Heart left ventricle (tissue), 16 donors: ENCODE measurements around the gene ARHGAP19. TPM values are rescaled to one million over a fixed set of nuclear protein-coding genes. Genes with fewer than 3 reads are reported as not detected.
A peak's percentile ranks its signal among the peaks of the same experiment; 100 is the strongest.

ENCODE experiments used
- ATAC-seq, 4 donors: fragments of 200-7000 bp; cut with Tn5 transposase; one replicate each; pipeline ENCODE4 v1.9.1; 2020 to 2022; ENCODE audit warnings: moderate library complexity in 4 of 4, mild to moderate bottlenecking in 3 of 4, moderate number of reproducible peaks in 1 of 4
- DNase-seq, 5 donors: peaks; one replicate each; pipeline ENCODE4 v3.0.0-alpha.2; 2020
- H3K27ac ChIP-seq, 12 donors: fragments of 200-600 bp; sonication (generic) in 4 of 12; one replicate each; pipeline versions ENCODE4 v1.5.0 to v1.8.0; 2016 to 2022; ENCODE audit warnings: mild to moderate bottlenecking in 2 of 12
- H3K27me3 ChIP-seq, 9 donors: fragments of 200-600 bp; sonication (generic) in 2 of 9; one replicate each; pipeline versions ENCODE4 v1.5.1 to v1.8.0; 2016 to 2022; ENCODE audit warnings: mild to moderate bottlenecking in 3 of 9
- H3K36me3 ChIP-seq, 9 donors: fragments of 200-600 bp; sonication (generic) in 2 of 9; one replicate each; pipeline versions ENCODE4 v1.5.0 to v1.8.0; 2018 to 2022; ENCODE audit warnings: mild to moderate bottlenecking in 2 of 9
- H3K4me1 ChIP-seq, 12 donors: fragments of 200-600 bp; sonication (generic) in 4 of 12; one replicate each; pipeline versions ENCODE4 v1.5.0 to v1.8.0; 2016 to 2022; ENCODE audit warnings: mild to moderate bottlenecking in 3 of 12
- H3K4me3 ChIP-seq, 12 donors: fragments of 200-600 bp; sonication (generic) in 4 of 12; one replicate each; pipeline versions ENCODE4 v1.5.0 to v1.8.0; 2017 to 2022; ENCODE audit warnings: mild to moderate bottlenecking in 9 of 12, moderate library complexity in 4 of 12
- H3K9me3 ChIP-seq, 12 donors: fragments of 200-600 bp; sonication (generic) in 4 of 12; one replicate each; pipeline versions ENCODE4 v1.5.0 to v1.8.0; 2016 to 2022; ENCODE audit warnings: mild to moderate bottlenecking in 1 of 12
- POLR2A ChIP-seq, 2 donors: fragments of 450-650 bp; IDR thresholded peaks; one replicate each; pipeline ENCODE4 v1.6.1; 2017; ENCODE audit warnings: antibody characterized with exemption in 2 of 2, mild to moderate bottlenecking in 2 of 2, moderate library complexity in 2 of 2
- WGBS, 4 donors: extraction: QIAGEN DNeasy Blood & Tissue Kit in 2 of 4; methylation state at CpG; one replicate each; pipeline versions ENCODE4 v1.1.5 to v1.1.7; 2013 to 2018; 5-methylcytosine and 5-hydroxymethylcytosine counted together
- intact Hi-C, 10 donors: fragments of 100-400 bp; cut with DNase I; formaldehyde crosslinking; loops; one replicate each; pipeline versions ENCODE4 v1.11.1 to v1.14.2; 2022
- polyA plus RNA-seq, 2 donors: library from polyadenylated mRNA; stranded (reverse); fragments of 200-250 nt; gene quantifications; one replicate each; pipeline ENCODE4 v1.2.3, GENCODE V29; 2013
- total RNA-seq, 9 donors: library from RNA; depleted of rRNA in 2 of 9; stranded (reverse); fragments of >200 nt in 2 of 9; fragmentation: NEBNext Ultra II Directional in 3 of 9; extraction: Animal tissue kit (Norgen Biotek cat#: 25700) in 3 of 9; gene quantifications; one replicate each; pipeline versions ENCODE4 v1.1.0 to v1.2.4, GENCODE V29; 2016 to 2023
- TF ChIP-seq, protein P1 (sequence below), 12 donors: fragments of 200-600 bp; sonication (generic) in 4 of 12; IDR thresholded peaks; one replicate each; pipeline versions ENCODE4 v1.5.0 to v1.8.0; 2018 to 2022; ENCODE audit warnings: antibody characterized with exemption in 12 of 12, mild to moderate bottlenecking in 5 of 12
- donor health status: ischemic (EF 13 %, LVEDD 7.1; RV severe dilation, severe dysfunction).
- donor health status: healthy with polysubstance abuse.
- donor health status: DM: no; HTN: yes; CAD: no.
- donor health status: DM: no; HTN: no; CAD: no.
- donor health status: ischemic (EF 25% LVEDD 6.9; RV normal size, moderate dysfunction).
- donor health status: ischemic (EF 25% LVEDD 5.7; RV mildly dilated, moderate dysfunction).
- donor health status: healthy.
- donor health status: DM: yes; HTN: yes; CAD: no.
- donor health status: ischemic (EF 35%, LVEDD 5.7; RV mildly dilated, moderate dysfunction).
- donor health status: nonischemic (EF 11% LVEDD 7.7; RV severe dilation, severe dysfunction).
- donor health status: DM: yes; HTN: yes; CAD: no.
- donor health status: PGD.
- donor health status: ischemic (EF 29% LVEDD 5.4; RV normal size, mild dysfunction).
- donor health status: nonischemic (EF 23%, LVEDD 6.1; RV moderate dilation, normal function).

The ARHGAP19 gene
- total and polyA plus RNA-seq, 11 donors = 1.1 to 7.4 (median 4.0) TPM

DNA sequence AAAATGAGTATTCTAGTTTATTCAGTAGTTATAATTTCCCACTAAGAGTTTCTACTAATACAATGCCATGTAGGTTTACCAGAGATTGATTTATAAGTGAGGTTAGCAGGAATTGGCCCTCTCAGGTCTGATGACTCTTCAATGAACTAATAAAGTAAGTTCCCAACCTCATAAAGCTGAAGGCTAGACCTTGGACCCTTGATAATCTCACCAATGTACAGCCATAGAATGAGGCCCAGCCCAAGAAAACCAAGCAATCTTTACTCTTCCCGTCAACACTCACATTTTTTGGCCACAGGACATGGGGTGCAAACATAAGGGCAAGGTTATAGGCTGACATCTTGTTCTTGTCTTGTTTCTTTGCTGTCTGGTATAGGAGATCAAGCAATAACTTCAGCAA is 33.3 kb downstream of the ARHGAP19 start:
- H3K36me3 ChIP-seq = peaks cover 0 to 63% (median 34%) of the 10 kb centered on the region in 9 donors
- DNase-seq = no peak
- no peaks in the 10 kb centered on the region for H3K9me3 ChIP-seq
- H3K4me3 ChIP-seq = no peak overlapping the region
- H3K4me1 ChIP-seq = peaks cover 0 to 5% (median 0%) of the 10 kb centered on the region in 12 donors
- H3K27me3 ChIP-seq = no peaks in the 10 kb centered on the region
- 95 to 100% (median 97%) methylated on average over 1 of the region's 1 CpG for WGBS, 4 donors
- TF ChIP-seq, protein P1, sequence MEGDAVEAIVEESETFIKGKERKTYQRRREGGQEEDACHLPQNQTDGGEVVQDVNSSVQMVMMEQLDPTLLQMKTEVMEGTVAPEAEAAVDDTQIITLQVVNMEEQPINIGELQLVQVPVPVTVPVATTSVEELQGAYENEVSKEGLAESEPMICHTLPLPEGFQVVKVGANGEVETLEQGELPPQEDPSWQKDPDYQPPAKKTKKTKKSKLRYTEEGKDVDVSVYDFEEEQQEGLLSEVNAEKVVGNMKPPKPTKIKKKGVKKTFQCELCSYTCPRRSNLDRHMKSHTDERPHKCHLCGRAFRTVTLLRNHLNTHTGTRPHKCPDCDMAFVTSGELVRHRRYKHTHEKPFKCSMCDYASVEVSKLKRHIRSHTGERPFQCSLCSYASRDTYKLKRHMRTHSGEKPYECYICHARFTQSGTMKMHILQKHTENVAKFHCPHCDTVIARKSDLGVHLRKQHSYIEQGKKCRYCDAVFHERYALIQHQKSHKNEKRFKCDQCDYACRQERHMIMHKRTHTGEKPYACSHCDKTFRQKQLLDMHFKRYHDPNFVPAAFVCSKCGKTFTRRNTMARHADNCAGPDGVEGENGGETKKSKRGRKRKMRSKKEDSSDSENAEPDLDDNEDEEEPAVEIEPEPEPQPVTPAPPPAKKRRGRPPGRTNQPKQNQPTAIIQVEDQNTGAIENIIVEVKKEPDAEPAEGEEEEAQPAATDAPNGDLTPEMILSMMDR (IDR thresholded peaks at IDR 0.05) = no peak
- no peak for TF ChIP-seq POLR2A (IDR thresholded peaks at IDR 0.05)
- no peak overlapping the region for H3K27ac ChIP-seq
- ATAC-seq = no peak
- intact Hi-C loops = no loop called here

DNA sequence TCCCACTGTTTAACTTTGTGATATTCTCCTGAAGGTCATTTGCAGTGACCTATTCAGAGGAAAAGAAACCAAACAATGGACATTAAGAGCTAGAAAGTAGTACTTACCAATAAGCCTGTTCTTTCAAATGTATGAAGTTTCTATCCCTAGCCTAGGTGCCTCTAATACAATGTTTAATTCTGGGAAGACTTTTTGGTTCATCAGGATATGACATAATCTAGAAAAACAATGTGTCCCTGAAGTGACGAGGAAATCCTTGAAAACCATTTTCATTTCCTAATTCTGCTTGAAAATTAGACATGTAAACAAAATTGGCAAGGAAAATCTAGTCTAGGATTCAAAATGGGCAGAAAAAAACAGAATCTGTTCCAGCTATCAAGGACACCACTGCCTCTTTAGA is 36.1 kb downstream of the ARHGAP19 start:
- peaks cover 0 to 52% (median 33%) of the 10 kb centered on the region in 9 donors for H3K36me3 ChIP-seq

DNA sequence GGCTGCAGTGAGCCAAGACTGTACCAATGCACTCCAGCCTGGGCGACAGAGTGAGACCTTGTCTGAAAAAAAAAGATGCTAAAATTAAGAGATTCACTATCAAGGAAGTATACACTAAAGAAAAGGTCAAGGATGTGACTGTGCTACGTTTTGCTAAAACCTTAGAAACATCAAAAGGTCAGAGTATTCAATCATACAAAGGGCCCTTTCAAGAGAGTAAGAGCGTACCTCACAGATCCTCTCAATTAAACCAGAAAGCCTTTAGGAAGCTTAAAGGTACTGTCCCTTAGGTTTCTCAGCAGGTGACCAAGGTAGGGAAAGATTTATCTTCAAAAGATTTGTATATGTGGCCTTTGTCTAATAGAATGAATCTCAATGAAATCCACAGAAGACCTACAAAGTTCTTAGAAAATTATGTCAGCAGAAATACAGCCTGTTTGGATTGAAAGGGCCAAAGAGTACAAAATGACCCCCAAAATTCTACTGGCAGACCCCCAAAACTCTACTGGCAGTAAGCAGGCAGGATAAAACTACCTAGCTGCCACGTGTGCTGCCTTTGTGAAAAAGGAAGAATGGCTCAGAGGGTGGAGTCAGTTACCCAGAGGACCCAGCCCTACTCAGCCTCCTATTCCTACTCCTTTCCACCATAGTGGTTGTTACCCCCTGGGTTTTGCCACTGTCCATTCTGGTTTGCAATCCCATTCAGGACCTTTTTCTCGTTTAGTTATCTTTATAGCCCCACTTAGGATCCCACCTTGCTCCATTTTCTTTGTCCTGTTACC is 36.7 kb downstream of the ARHGAP19 start:
- H3K27ac ChIP-seq = peak overlapping the region in 6 of 12 donors; percentile 32 to 49 (median 35)

More for the DNA sequence above, 36.1 kb downstream of the ARHGAP19 start:
- no peak overlapping the region for H3K4me3 ChIP-seq
- TF ChIP-seq POLR2A (IDR thresholded peaks at IDR 0.05) = no peak
- TF ChIP-seq, protein P1 (IDR thresholded peaks at IDR 0.05) = no peak
- 39 to 68% (median 61%) methylated on average over 1 of the region's 1 CpG for WGBS, 4 donors
- ATAC-seq (peak in 1 of 4 donors; percentile 59), DNase-seq (no peak)
- no peaks in the 10 kb centered on the region for H3K27me3 ChIP-seq
- intact Hi-C loops = no loop called here
- H3K4me1 ChIP-seq = peaks cover 0 to 5% (median 0%) of the 10 kb centered on the region in 12 donors
- peak overlapping the region in 6 of 12 donors; percentile 32 to 49 (median 35) for H3K27ac ChIP-seq
- H3K9me3 ChIP-seq = no peaks in the 10 kb centered on the region

DNA sequence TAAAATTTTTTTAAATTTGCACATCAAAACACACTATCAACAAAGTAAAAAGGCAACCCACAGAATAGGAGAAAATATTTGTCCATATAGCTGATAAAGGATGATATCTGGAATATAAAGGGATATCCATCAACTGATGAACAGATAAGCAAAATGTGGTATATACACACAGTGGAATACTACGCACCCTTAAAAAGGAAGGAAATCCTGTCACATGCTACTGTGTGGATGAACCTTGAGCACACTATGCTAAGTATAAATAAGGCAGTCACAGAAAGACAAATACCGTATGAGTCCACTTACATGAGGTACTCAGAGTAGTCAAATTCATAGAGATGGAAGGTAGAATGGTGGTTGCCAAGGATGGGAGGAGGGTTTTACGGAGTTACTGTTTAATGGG is 37.7 kb downstream of the ARHGAP19 start:
- intact Hi-C loops = no loop called here
- Histone ChIP-seq H3K27me3 (no peaks in the 10 kb centered on the region), H3K4me1 (peaks cover 0 to 5% (median 0%) of the 10 kb centered on the region in 12 donors), H3K4me3 (no peak overlapping the region), H3K27ac (no peak overlapping the region), H3K9me3 (no peaks in the 10 kb centered on the region), H3K36me3 (peaks cover 0 to 52% (median 34%) of the 10 kb centered on the region in 9 donors)
- ATAC-seq (no peak), DNase-seq (no peak)
- 95 to 100% (median 98%) methylated on average over 3 of the region's 3 CpGs for WGBS, 4 donors
- TF ChIP-seq, protein P1 (IDR thresholded peaks at IDR 0.05) = no peak
- TF ChIP-seq POLR2A (IDR thresholded peaks at IDR 0.05) = no peak

More for the DNA sequence above, 36.7 kb downstream of the ARHGAP19 start:
- H3K9me3 ChIP-seq = no peaks in the 10 kb centered on the region
- ATAC-seq = no peak
- WGBS, 4 donors = 76 to 86% (median 84%) methylated on average over 5 of the region's 5 CpGs
- no peak for TF ChIP-seq POLR2A (IDR thresholded peaks at IDR 0.05)
- TF ChIP-seq, protein P1 (IDR thresholded peaks at IDR 0.05) = no peak
- H3K27me3 ChIP-seq = no peaks in the 10 kb centered on the region
- H3K36me3 ChIP-seq = peaks cover 0 to 52% (median 33%) of the 10 kb centered on the region in 9 donors
- intact Hi-C loops = no loop called here
- H3K4me1 ChIP-seq = peaks cover 0 to 5% (median 0%) of the 10 kb centered on the region in 12 donors
- no peak for DNase-seq
- no peak overlapping the region for H3K4me3 ChIP-seq
